H1 (cell line): ENCODE results near the gene NR3C2. TPM values are rescaled to one million over a fixed set of nuclear protein-coding genes. Genes with fewer than 3 reads are reported as not detected.

ENCODE experiments used
- CTCF ChIA-PET: fragments of 300-600 bp; sonication (Branson Sonifier 250); formaldehyde crosslinking; loops from one replicate; lab custom pipeline; 2021; ENCODE audit not compliant: partially characterized antibody; lab: Charles Lee
- POLR2A ChIA-PET: fragments of 300-600 bp; sonication (Branson Sonifier 250); formaldehyde crosslinking; loops from one replicate; lab custom pipeline; 2021; ENCODE audit warnings: inconsistent platforms; ENCODE audit not compliant: partially characterized antibody; lab: Charles Lee
- DNase-seq, 2 experiments: peaks; one replicate each; pipeline versions ENCODE4 v3.0.0 to v3.0.0-alpha.2; 2010 to 2022; ENCODE audit warnings: low spot score in 2 of 2, low read depth in 1 of 2, mixed read lengths in 1 of 2
- FAIRE-seq: peaks from 2 replicates; lab custom pipeline; 2011; peaks lifted over from hg19 to GRCh38; lab: Jason Lieb, UNC
- H2AFZ ChIP-seq: 2 replicates; pipeline ENCODE4 v1.8.1; 2012; ENCODE audit warnings: low read length, inconsistent platforms
- H2AK5ac ChIP-seq: 2 replicates; pipeline ENCODE4 v1.6.1; 2013; ENCODE audit warnings: low read depth, low read length
- H2BK120ac ChIP-seq: replicated peaks from 2 replicates; pipeline ENCODE3; 2013; ENCODE audit warnings: low read depth, low read length, inconsistent platforms
- H2BK12ac ChIP-seq: 2 replicates; pipeline ENCODE4 v1.6.1; 2013; ENCODE audit warnings: low read depth, low read length
- H2BK15ac ChIP-seq: 2 replicates; pipeline ENCODE4 v1.6.1; 2013; ENCODE audit warnings: low read length
- H2BK20ac ChIP-seq: 2 replicates; pipeline ENCODE4 v1.6.1; 2013; ENCODE audit warnings: low read length
- H2BK5ac ChIP-seq: 2 replicates; pipeline ENCODE4 v1.6.1; 2013; ENCODE audit warnings: low read depth, low read length
- H3K14ac ChIP-seq: 2 replicates; pipeline ENCODE4 v1.6.1; 2013; ENCODE audit warnings: inconsistent platforms; ENCODE audit not compliant: insufficient read length
- H3K18ac ChIP-seq: 2 replicates; pipeline ENCODE4 v1.6.1; 2013; ENCODE audit warnings: low read length; ENCODE audit errors: extremely low read depth
- H3K23ac ChIP-seq: 2 replicates; pipeline ENCODE4 v1.6.1; 2013; ENCODE audit warnings: inconsistent platforms; ENCODE audit not compliant: insufficient read length
- H3K23me2 ChIP-seq: 2 replicates; pipeline ENCODE4 v1.6.1; 2013; ENCODE audit warnings: low read depth, low read length
- H3K27ac ChIP-seq: 2 replicates; pipeline ENCODE4 v1.6.1; 2011; ENCODE audit warnings: low read depth, low read length, inconsistent platforms
- H3K27me3 ChIP-seq, 4 experiments: replicated peaks in 1 of 4; 1 replicate in 1 of 4; 2 replicates in 3 of 4; pipeline versions ENCODE4 v1.6.1 to v1.8.1; 2011 to 2013; ENCODE audit warnings: low read length in 3 of 4, mild to moderate bottlenecking in 3 of 4, inconsistent platforms in 2 of 4, mixed read lengths in 2 of 4, moderate library complexity in 1 of 4; ENCODE audit not compliant: control insufficient read depth in 3 of 4, insufficient read depth in 3 of 4; ENCODE audit errors: extremely low read depth in 1 of 4
- H3K36me3 ChIP-seq, 4 experiments: 2 replicates each; pipeline versions ENCODE4 v1.6.1 to v1.8.1; 2011 to 2013; ENCODE audit warnings: mild to moderate bottlenecking in 4 of 4, low read length in 3 of 4, moderate library complexity in 2 of 4, control low read depth in 1 of 4, inconsistent platforms in 1 of 4; ENCODE audit not compliant: insufficient read depth in 4 of 4, control insufficient read depth in 2 of 4
- H3K4ac ChIP-seq: replicated peaks from 2 replicates; pipeline ENCODE3; 2013; ENCODE audit warnings: low read length, low read depth, mixed read lengths, inconsistent platforms; ENCODE audit not compliant: insufficient read length
- H3K4me1 ChIP-seq, 4 experiments: replicated peaks in 1 of 4; 1 replicate in 1 of 4; 2 replicates in 3 of 4; pipeline versions ENCODE4 v1.6.1 to v1.8.1; 2011 to 2013; ENCODE audit warnings: low read length in 3 of 4, inconsistent platforms in 2 of 4, mixed read lengths in 1 of 4; ENCODE audit not compliant: insufficient read depth in 4 of 4, control insufficient read depth in 3 of 4
- H3K4me2 ChIP-seq, 2 experiments: 2 replicates each; pipeline versions ENCODE4 v1.6.1 to v1.8.1; 2011 to 2013; ENCODE audit warnings: low read depth in 2 of 2, low read length in 2 of 2, control low read depth in 1 of 2, inconsistent platforms in 1 of 2, mild to moderate bottlenecking in 1 of 2; ENCODE audit not compliant: insufficient read depth in 1 of 2
- H3K4me3 ChIP-seq, 4 experiments: fragments of 200-600, 300-600 bp in 1 of 4; sonication (generic), shearing (Covaris generic), sonication (Bioruptor Twin) in 1 of 4; 2 replicates each; pipeline versions ENCODE4 v1.5.1 to v1.8.1; 2011 to 2016; ENCODE audit warnings: low read length in 4 of 4, low read depth in 3 of 4, control low read depth in 2 of 4, inconsistent platforms in 2 of 4, mild to moderate bottlenecking in 2 of 4, mixed read lengths in 1 of 4, moderate library complexity in 1 of 4; ENCODE audit not compliant: insufficient read depth in 2 of 4; ENCODE audit errors: extremely low read depth in 1 of 4
- H3K56ac ChIP-seq: replicated peaks from 2 replicates; pipeline ENCODE3; 2013; ENCODE audit warnings: low read depth, mild to moderate bottlenecking, mixed read lengths, low read length, inconsistent platforms; ENCODE audit not compliant: insufficient read length
- H3K79me1 ChIP-seq: 2 replicates; pipeline ENCODE4 v1.6.1; 2013; ENCODE audit warnings: low read depth, low read length, control low read depth
- H3K79me2 ChIP-seq, 2 experiments: 2 replicates each; pipeline versions ENCODE4 v1.6.1 to v1.8.1; 2012 to 2013; ENCODE audit warnings: low read length in 2 of 2, mild to moderate bottlenecking in 2 of 2, inconsistent platforms in 1 of 2; ENCODE audit not compliant: insufficient read depth in 2 of 2, control insufficient read depth in 1 of 2
- H3K9ac ChIP-seq, 4 experiments: replicated peaks in 1 of 4; 1 replicate in 1 of 4; 2 replicates in 3 of 4; pipeline versions ENCODE4 v1.6.1 to v1.8.1; 2011 to 2013; ENCODE audit warnings: low read depth in 3 of 4, low read length in 3 of 4, control low read depth in 2 of 4, mild to moderate bottlenecking in 2 of 4, moderate library complexity in 2 of 4, inconsistent platforms in 1 of 4; ENCODE audit errors: extremely low read depth in 1 of 4
- H3K9me3 ChIP-seq, 2 experiments: 2 replicates each; pipeline versions ENCODE4 v1.6.1 to v1.8.1; 2012 to 2013; ENCODE audit warnings: mild to moderate bottlenecking in 2 of 2, moderate library complexity in 2 of 2, control low read depth in 1 of 2, inconsistent platforms in 1 of 2, low read depth in 1 of 2, low read length in 1 of 2, mixed read lengths in 1 of 2; ENCODE audit not compliant: insufficient read depth in 2 of 2
- H4K20me1 ChIP-seq, 2 experiments: replicated peaks in 1 of 2; 2 replicates each; pipeline versions ENCODE3 to v1.8.1; 2011 to 2013; ENCODE audit warnings: inconsistent platforms in 2 of 2, low read length in 2 of 2, mild to moderate bottlenecking in 1 of 2; ENCODE audit not compliant: insufficient read depth in 2 of 2, control insufficient read depth in 1 of 2
- H4K5ac ChIP-seq: 2 replicates; pipeline ENCODE4 v1.6.1; 2013; ENCODE audit warnings: low read length, low read depth, mixed read lengths, inconsistent platforms; ENCODE audit not compliant: insufficient read length
- H4K8ac ChIP-seq: 2 replicates; pipeline ENCODE4 v1.8.0; 2013; ENCODE audit warnings: mild to moderate bottlenecking, moderate library complexity, low read length, inconsistent platforms; ENCODE audit not compliant: insufficient read depth; ENCODE audit errors: extremely low read depth
- H4K91ac ChIP-seq: replicated peaks from 2 replicates; pipeline ENCODE3; 2013; ENCODE audit warnings: low read length, mixed read lengths, inconsistent platforms; ENCODE audit not compliant: insufficient read length
- ATF3 ChIP-seq: IDR thresholded peaks from 2 replicates; pipeline ENCODE4 v1.6.1; 2011; ENCODE audit warnings: low read depth, mild to moderate bottlenecking, low read length; ENCODE audit not compliant: insufficient read depth
- BCL11A ChIP-seq, 2 experiments: IDR thresholded peaks; one replicate each; pipeline ENCODE4 v1.6.1; 2011; ENCODE audit warnings: low read depth in 2 of 2, low read length in 2 of 2, mild to moderate bottlenecking in 2 of 2
- BRCA1 ChIP-seq: IDR thresholded peaks from 2 replicates; pipeline ENCODE4 v1.6.1; 2012; ENCODE audit warnings: low read depth, low read length, improper control_type of control experiment
- CEBPB ChIP-seq: IDR thresholded peaks from 2 replicates; pipeline ENCODE4 v1.6.1; 2012; ENCODE audit warnings: low read depth, low read length
- CREB1 ChIP-seq: IDR thresholded peaks from 2 replicates; pipeline ENCODE4 v1.6.1; 2012; ENCODE audit warnings: inconsistent platforms
- CTBP2 ChIP-seq: IDR thresholded peaks from 2 replicates; pipeline ENCODE4 v1.7.0; 2011; ENCODE audit warnings: borderline replicate concordance, mild to moderate bottlenecking, moderate library complexity, mixed read lengths, low read length; ENCODE audit not compliant: insufficient read depth, insufficient read length
- JUND ChIP-seq: IDR thresholded peaks from 2 replicates; pipeline ENCODE4 v1.6.1; 2011; ENCODE audit warnings: mild to moderate bottlenecking, improper control_type of control experiment, low read length
- KDM5A ChIP-seq: fragments of 200-600 bp; IDR thresholded peaks from 2 replicates; pipeline ENCODE4 v1.7.1; 2012; ENCODE audit warnings: mild to moderate bottlenecking, low read length, inconsistent platforms, mixed read lengths
- PHF8 ChIP-seq: fragments of 200-600 bp; sonication (generic); conservative IDR thresholded peaks from 2 replicates; pipeline ENCODE4 v1.7.1; 2012; ENCODE audit warnings: low read depth, mild to moderate bottlenecking, inconsistent platforms, low read length, moderate library complexity
- RBBP5 ChIP-seq: IDR thresholded peaks from 2 replicates; pipeline ENCODE4 v1.7.1; 2012; ENCODE audit warnings: low read depth, mild to moderate bottlenecking, inconsistent platforms, low read length, moderate library complexity, borderline replicate concordance
- SP1 ChIP-seq: IDR thresholded peaks from 2 replicates; pipeline ENCODE4 v1.6.1; 2011; ENCODE audit warnings: low read depth, low read length
- ZNF274 ChIP-seq: IDR thresholded peaks from 2 replicates; pipeline ENCODE4 v1.7.0; 2012; ENCODE audit warnings: low read length, borderline replicate concordance; ENCODE audit errors: extremely low read depth
- WGBS, 2 experiments: shearing (Covaris generic) in 1 of 2; methylation state at CpG; one replicate each; pipeline versions ENCODE4 v1.1.6 to v1.1.7; 2013 to 2015; ENCODE audit warnings: low lambda C conversion rate in 2 of 2, mixed read lengths in 2 of 2, inconsistent platforms in 1 of 2, low coverage in 1 of 2, missing lambda C conversion rate in 1 of 2; ENCODE audit not compliant: insufficient replicate concordance in 2 of 2, insufficient coverage in 1 of 2, insufficient read length in 1 of 2; ENCODE audit errors: extremely low coverage in 1 of 2, missing lambda C conversion rate in 1 of 2; 5-methylcytosine and 5-hydroxymethylcytosine counted together
- polyA plus RNA-seq, 7 experiments: library from polyadenylated mRNA; depleted of rRNA in 3 of 7; stranded (reverse) in 5 of 7; unstranded in 2 of 7; fragments of >200 nt in 5 of 7; fragments of 200-250 nt in 2 of 7; gene quantifications; 1 replicate in 5 of 7; 2 replicates in 1 of 7; 4 replicates in 1 of 7; pipeline versions ENCODE4 v1.2.1 to v1.2.3, GENCODE V29; 2011 to 2013; ENCODE audit warnings: missing spikeins in 2 of 7, mixed read lengths in 2 of 7
- total RNA-seq: library from RNA; stranded (reverse); fragmentation: NEBNext Ultra II Directional; extraction: Animal tissue kit (Norgen Biotek cat#: 25700); gene quantifications from 2 replicates; pipeline ENCODE4 v1.2.1, GENCODE V29; 2021

Gene NR3C2
- total and polyA plus RNA-seq, 2 of the 8 experiments (the other 6 are each of a cell fraction or from before 2014, with no cell fraction given), result 0.80 to 3.9 TPM

DNA sequence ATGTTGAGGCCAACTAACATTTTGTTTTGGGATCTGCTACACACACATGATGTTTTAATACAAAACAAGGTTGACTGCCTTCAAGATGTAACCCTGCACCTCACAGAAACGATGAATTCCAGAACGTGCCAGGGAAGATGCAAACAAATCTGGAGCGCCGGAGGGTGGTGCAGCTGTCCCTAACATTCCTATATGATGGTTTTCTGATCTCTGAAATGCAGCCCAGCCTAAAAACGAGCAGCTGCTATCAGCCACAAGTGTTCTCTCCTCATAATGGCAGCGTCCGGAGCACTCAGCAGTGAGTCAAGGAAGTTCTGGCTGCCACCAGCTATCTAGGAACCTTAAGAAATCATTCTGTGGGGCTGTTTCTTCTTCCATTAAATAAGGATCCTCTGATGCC lies 333.4 kb downstream of the NR3C2 start:
- no peak for DNase-seq

More for the DNA sequence above, 333.4 kb downstream of the NR3C2 start:
- H3K9ac ChIP-seq, result no peak overlapping the region
- no peak overlapping the region for H3K14ac ChIP-seq
- peaks cover 0 to 6% (median 1%) of the 10 kb centered on the region in 4 experiments; a peak in 3 of 7 replicates for H3K4me1 ChIP-seq
- no peak overlapping the region for H3K4me3 ChIP-seq
- H3K27me3 ChIP-seq, result no peaks in the 10 kb centered on the region
- no peaks in the 10 kb centered on the region for H3K36me3 ChIP-seq
- H3K23me2 ChIP-seq, result no peaks in the 10 kb centered on the region
- H2BK15ac ChIP-seq, result no peak overlapping the region
- no peak overlapping the region for H2AK5ac ChIP-seq
- H4K91ac ChIP-seq, result no peak overlapping the region
- no peak overlapping the region for H2BK120ac ChIP-seq
- no peak overlapping the region; the same call in 1 of the 2 replicates for H2BK20ac ChIP-seq
- H2BK5ac ChIP-seq, result no peak overlapping the region
- ChIA-PET POLR2A (interaction anchor here (0.6 kb wide), 1 partner anchor 10 kb away, joined by 3 read pairs; no protein-coding TSS in a partner anchor), CTCF (no interaction called here)
- H3K79me1 ChIP-seq, result no peaks in the 10 kb centered on the region
- H3K4me2 ChIP-seq, result no peak overlapping the region
- H4K5ac ChIP-seq, result no peak overlapping the region
- 87% methylated on average over 7 of the region's 7 CpGs; no CpG with 5 or more reads in 1 of the 2 experiments for WGBS, 2 experiments
- no peak overlapping the region for H3K27ac ChIP-seq
- H2AFZ ChIP-seq, result no peak overlapping the region
- no peak overlapping the region for H4K8ac ChIP-seq
- H3K18ac ChIP-seq, result no peak overlapping the region
- H3K4ac ChIP-seq, result no peak overlapping the region
- no peak overlapping the region for H2BK12ac ChIP-seq
- no peaks in the 10 kb centered on the region for H3K79me2 ChIP-seq
- H3K56ac ChIP-seq, result no peak overlapping the region
- H4K20me1 ChIP-seq, result no peaks in the 10 kb centered on the region
- TF ChIP-seq JUND (no peak), CEBPB (no peak), RBBP5 (no peak), CREB1 (no peak), ATF3 (no peak), ZNF274 (no peak), KDM5A (no peak), SP1 (no peak), BRCA1 (no peak), PHF8 (no peak), BCL11A (IDR thresholded peaks at IDR 0.05; ENCODE audit: low read depth in 2 of 2, low read length in 2 of 2) (no peak), CTBP2 (no peak)
- no peak for FAIRE-seq
- H3K9me3 ChIP-seq, result no peaks in the 10 kb centered on the region
- no peak overlapping the region for H3K23ac ChIP-seq
